HT1080 (cell line): ENCODE data around the gene SAMD9L. TPM values are rescaled to one million over a fixed set of nuclear protein-coding genes. Genes with fewer than 3 reads are reported as not detected.

Experiments used
- total RNA-seq: library from RNA; depleted of rRNA; stranded (reverse); fragments of >200 nt; shearing (Covaris generic); gene quantifications from 2 replicates; pipeline ENCODE4 v1.2.3, GENCODE V29; 2014; rRNA removed

The SAMD9L gene
- total RNA-seq, 1 experiment from 2014 or later: 1.8 TPM

Other genes with a start within 250 kb of the SAMD9L start
- gene SAMD9, start 30.4 kb downstream of the SAMD9L start, total RNA-seq: 5.3 and 6.4 TPM in 2 replicates
- not detected in 2 replicates for gene HEPACAM2, start 78.1 kb upstream of the SAMD9L start, total RNA-seq
- gene VPS50, start 84.0 kb upstream of the SAMD9L start, total RNA-seq: 9.5 and 12.1 TPM in 2 replicates